B cell (primary cell): ENCODE results near the gene PLA2G4D. TPM values are rescaled to one million over a fixed set of nuclear protein-coding genes. Genes with fewer than 3 reads are reported as not detected.

ENCODE experiments used
- ATAC-seq: fragments of 200-7000 bp; cut with Tn5 transposase; one replicate; pipeline ENCODE4 v1.10.0; 2021; ENCODE audit warnings: low read depth, mild to moderate bottlenecking, moderate number of reproducible peaks, moderate library complexity
- CTCF ChIA-PET: fragments of 350-600 bp; sonication (Branson Sonifier 250); formaldehyde crosslinking; loops from one replicate; lab custom pipeline; 2021; ENCODE audit warnings: antibody characterized with exemption, inconsistent platforms; lab: Charles Lee
- POLR2A ChIA-PET: fragments of 350-600 bp; sonication (Branson Sonifier 250); formaldehyde crosslinking; loops from one replicate; lab custom pipeline; 2021; ENCODE audit warnings: antibody characterized with exemption; lab: Charles Lee
- DNase-seq: peaks from one replicate; pipeline ENCODE4 v3.0.0; 2013
- H2AFZ ChIP-seq: 2 replicates; pipeline ENCODE4 v1.6.1; 2012; ENCODE audit warnings: mild to moderate bottlenecking, low read depth, low read length; ENCODE audit not compliant: insufficient read depth, poor library complexity, severe bottlenecking
- H3K27ac ChIP-seq, 2 donors: 1 replicate in 1 of 2; 2 replicates in 1 of 2; pipeline ENCODE4 v1.5.1; 2012 to 2013; ENCODE audit warnings: low read length in 2 of 2, mild to moderate bottlenecking in 2 of 2, moderate library complexity in 1 of 2
- H3K27me3 ChIP-seq, 4 experiments: fragments of 200-600 bp in 1 of 4; sonication (generic) in 1 of 4; replicated peaks in 1 of 4; 1 replicate in 2 of 4; 2 replicates in 2 of 4; pipeline versions ENCODE4 v1.6.1 to v1.7.0; 2013 to 2016; ENCODE audit warnings: low read length in 3 of 4, mild to moderate bottlenecking in 2 of 4, mixed read lengths in 1 of 4, moderate library complexity in 1 of 4; ENCODE audit not compliant: insufficient read depth in 4 of 4, control insufficient read depth in 3 of 4; ENCODE audit errors: control extremely low read depth in 1 of 4
- H3K36me3 ChIP-seq, 2 experiments: replicated peaks in 1 of 2; 1 replicate in 1 of 2; 2 replicates in 1 of 2; pipeline versions ENCODE4 v1.6.1 to v1.7.1; 2013; ENCODE audit warnings: low read length in 1 of 2; ENCODE audit not compliant: insufficient read depth in 2 of 2, control insufficient read depth in 1 of 2; ENCODE audit errors: control extremely low read depth in 1 of 2, extremely low read depth in 1 of 2
- H3K4me1 ChIP-seq, 2 donors: fragments of 200-600 bp in 1 of 2; sonication (generic) in 1 of 2; 1 replicate in 1 of 2; 2 replicates in 1 of 2; pipeline versions ENCODE4 v1.5.1 to v1.6.1; 2013 to 2017; ENCODE audit warnings: low read length in 2 of 2; ENCODE audit not compliant: control insufficient read depth in 2 of 2, insufficient read depth in 2 of 2
- H3K4me2 ChIP-seq: replicated peaks from 2 replicates; pipeline ENCODE3; 2012; ENCODE audit warnings: mild to moderate bottlenecking, low read depth, low read length; ENCODE audit not compliant: poor library complexity, severe bottlenecking
- H3K4me3 ChIP-seq, 5 experiments: fragments of 200-600 bp in 1 of 5; sonication (generic) in 1 of 5; 1 replicate in 3 of 5; 2 replicates in 2 of 5; pipeline versions ENCODE4 v1.5.1 to v1.7.0; 2011 to 2016; ENCODE audit warnings: low read length in 4 of 5, mild to moderate bottlenecking in 4 of 5, low read depth in 2 of 5, control low read depth in 1 of 5, moderate library complexity in 1 of 5; ENCODE audit not compliant: insufficient read depth in 1 of 5; ENCODE audit errors: control extremely low read depth in 1 of 5, extremely low read depth in 1 of 5
- H3K79me2 ChIP-seq: fragments of 200-600 bp; sonication (generic); one replicate; pipeline ENCODE4 v1.6.0; 2016; ENCODE audit warnings: low read length; ENCODE audit not compliant: control insufficient read depth, insufficient read depth
- H3K9ac ChIP-seq: fragments of 200-600 bp; sonication (generic); 2 replicates; pipeline ENCODE4 v1.6.1; 2017; ENCODE audit warnings: mild to moderate bottlenecking, low read length, moderate library complexity
- H3K9me3 ChIP-seq, 3 donors: one replicate each; pipeline versions ENCODE4 v1.6.1 to v1.7.1; 2013; ENCODE audit warnings: low read length in 2 of 3; ENCODE audit not compliant: control insufficient read depth in 2 of 3, insufficient read depth in 1 of 3; ENCODE audit errors: control extremely low read depth in 1 of 3
- H4K20me1 ChIP-seq: 2 replicates; pipeline ENCODE4 v1.6.0; 2012; ENCODE audit warnings: mild to moderate bottlenecking, low read length; ENCODE audit not compliant: insufficient read depth, control insufficient read depth, poor library complexity, severe bottlenecking
- H3K27ac Mint-ChIP-seq: one replicate; pipeline ENCODE4 v1.8.0; 2021; ENCODE audit warnings: mixed read lengths
- H3K27me3 Mint-ChIP-seq: one replicate; pipeline ENCODE4 v1.8.0; 2021; ENCODE audit warnings: mixed read lengths
- H3K4me1 Mint-ChIP-seq: one replicate; pipeline ENCODE4 v1.8.0; 2021; ENCODE audit warnings: mixed read lengths
- H3K4me3 Mint-ChIP-seq: one replicate; pipeline ENCODE4 v1.8.0; 2021; ENCODE audit warnings: mixed read lengths
- H3K9me3 Mint-ChIP-seq: one replicate; pipeline ENCODE4 v1.8.0; 2022; ENCODE audit warnings: mixed read lengths; ENCODE audit not compliant: insufficient read depth
- CTCF ChIP-seq: fragments of 200-600 bp; IDR thresholded peaks from one replicate; pipeline ENCODE4 v1.8.0; 2022; ENCODE audit warnings: antibody characterized with exemption, mild to moderate bottlenecking
- EZH2 ChIP-seq: IDR thresholded peaks from 2 replicates; pipeline ENCODE4 v1.6.1; 2012; ENCODE audit warnings: borderline replicate concordance, low read depth, mild to moderate bottlenecking, moderate library complexity, low read length; ENCODE audit not compliant: insufficient read depth, poor library complexity, severe bottlenecking
- WGBS: methylation state at CpG from one replicate; pipeline ENCODE4 v1.1.5; 2013; ENCODE audit warnings: missing lambda C conversion rate; ENCODE audit not compliant: insufficient coverage; 5-methylcytosine and 5-hydroxymethylcytosine counted together
- intact Hi-C: fragments of 100-400 bp; cut with micrococcal nuclease; formaldehyde crosslinking; loops from one replicate; pipeline ENCODE4 v1.10.0; 2022
- polyA plus RNA-seq: library from polyadenylated mRNA; depleted of rRNA; stranded (reverse); fragments of >200 nt; gene quantifications from 2 replicates; pipeline ENCODE4 v1.2.3, GENCODE V29; 2012
- total RNA-seq, 2 donors: library from RNA; stranded (reverse); fragments of 120-200 nt in 1 of 2; gene quantifications; 1 replicate in 1 of 2; 2 replicates in 1 of 2; pipeline versions ENCODE4 v1.2.3 to v1.2.4, GENCODE V29; 2013 to 2022

PLA2G4D gene
- total and polyA plus RNA-seq, 2 donors (not counting 1 experiment from before 2014, with no cell fraction given), result not detected

DNA sequence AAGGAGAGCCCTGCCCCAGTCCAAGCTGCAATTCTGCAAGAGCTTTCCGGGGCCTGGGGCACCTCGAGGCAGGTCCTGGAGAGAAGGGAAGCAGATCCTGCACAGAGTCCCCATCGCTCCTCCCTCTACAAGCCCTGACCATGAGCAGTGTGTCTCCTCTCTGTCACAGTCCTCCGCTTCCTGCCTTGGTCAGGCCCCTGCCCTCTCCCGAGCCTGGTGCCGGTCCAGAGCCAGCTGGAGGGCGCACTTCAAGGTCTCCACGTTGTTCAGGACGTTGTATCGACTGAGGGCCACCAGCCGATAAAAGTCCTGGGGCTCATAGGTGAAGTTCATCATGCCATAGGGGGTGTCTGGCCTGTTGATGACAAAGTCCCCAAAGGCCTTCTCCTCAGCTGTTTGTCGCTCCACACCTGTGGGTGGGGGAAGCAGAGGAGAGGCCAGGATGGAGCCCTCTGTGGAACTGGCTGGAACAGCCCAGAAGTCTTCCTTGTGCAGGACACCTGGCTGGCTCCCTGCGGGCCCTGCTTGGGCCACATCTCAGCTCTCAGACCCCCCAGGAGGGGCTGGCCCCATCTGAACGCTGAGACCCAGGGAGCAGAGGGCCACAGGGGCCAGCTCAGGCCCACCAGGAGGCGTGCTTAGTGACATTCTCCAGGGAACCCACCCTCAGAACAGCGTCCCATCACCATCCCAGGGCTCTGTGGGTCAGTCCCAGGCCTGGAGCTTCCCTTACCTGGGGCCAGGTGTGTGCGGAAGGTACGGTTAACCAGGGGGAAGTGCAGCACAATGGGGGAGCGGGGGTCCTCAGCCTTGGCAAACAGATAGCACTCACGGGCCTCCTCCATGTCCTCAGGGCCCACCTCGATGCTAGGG lies 47.7 kb upstream of the PLA2G4D start:
- ChIA-PET POLR2A (no interaction called here), CTCF (no interaction called here)
- Mint-ChIP-seq H3K27me3 (peaks cover 7% of the 10 kb centered on the region), H3K27ac (no peak overlapping the region), H3K4me3 (no peak overlapping the region), H3K4me1 (no peaks in the 10 kb centered on the region), H3K9me3 (no peaks in the 10 kb centered on the region)
- TF ChIP-seq CTCF (no peak), EZH2 (no peak)
- Histone ChIP-seq H3K4me1 (no peaks in the 10 kb centered on the region), H3K27ac (no peak overlapping the region), H3K4me3 (no peak overlapping the region), H3K9ac (no peak overlapping the region), H4K20me1 (no peaks in the 10 kb centered on the region), H3K79me2 (no peaks in the 10 kb centered on the region), H3K4me2 (no peak overlapping the region), H3K9me3 (no peaks in the 10 kb centered on the region), H2AFZ (no peak overlapping the region), H3K27me3 (peaks cover 0 to 6% (median 0%) of the 10 kb centered on the region in 4 experiments), H3K36me3 (no peaks in the 10 kb centered on the region)
- DNase-seq, result no peak
- WGBS, result 91% methylated on average over 19 of the region's 21 CpGs
- ATAC-seq, result no peak
- intact Hi-C loops, result no loop called here

DNA sequence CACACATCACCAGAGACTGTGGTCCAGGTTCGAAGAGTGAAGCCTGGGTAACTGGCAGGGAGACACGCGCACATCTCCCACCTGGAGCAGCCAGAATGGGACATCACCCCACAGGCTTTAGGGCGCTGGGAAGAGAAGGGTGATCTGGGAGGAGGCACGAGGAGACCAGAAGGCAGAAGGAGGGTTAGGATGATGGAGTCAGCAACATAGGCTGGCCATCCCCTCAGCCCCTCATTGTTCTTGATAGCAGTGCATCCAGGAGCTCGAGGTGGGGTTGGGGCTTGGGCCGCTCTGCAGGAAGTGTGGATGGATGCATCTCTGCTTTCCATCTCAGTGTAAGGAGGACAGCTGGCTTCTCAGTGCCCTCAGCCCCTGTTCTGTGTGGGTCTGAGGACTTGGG lies 46.9 kb upstream of the PLA2G4D start:
- Histone ChIP-seq H3K4me2 (no peak overlapping the region), H3K79me2 (no peaks in the 10 kb centered on the region), H3K4me3 (no peak overlapping the region), H3K27me3 (peaks cover 0 to 3% (median 0%) of the 10 kb centered on the region in 4 experiments), H3K9ac (no peak overlapping the region), H3K9me3 (no peaks in the 10 kb centered on the region), H3K4me1 (no peaks in the 10 kb centered on the region), H2AFZ (no peak overlapping the region), H4K20me1 (no peaks in the 10 kb centered on the region), H3K27ac (no peak overlapping the region), H3K36me3 (no peaks in the 10 kb centered on the region)
- ATAC-seq, result no peak
- Mint-ChIP-seq H3K27me3 (peaks cover 7% of the 10 kb centered on the region), H3K27ac (no peak overlapping the region), H3K4me3 (no peak overlapping the region), H3K9me3 (no peaks in the 10 kb centered on the region), H3K4me1 (no peaks in the 10 kb centered on the region)
- ChIA-PET POLR2A (no interaction called here), CTCF (no interaction called here)
- WGBS, result 83% methylated on average over 4 of the region's 7 CpGs
- intact Hi-C loops, result no loop called here
- DNase-seq, result no peak
- TF ChIP-seq EZH2, result no peak
- TF ChIP-seq CTCF, result no peak
